Neuronal stem cell (in vitro differentiated cells): Measurements from ENCODE around the gene SAMD11.
"Not testable (repeated sequence)": the region's sequence is repeated elsewhere in the genome, so short reads cannot be mapped to it uniquely, and the experiment has no call there.

Source experiments
- DNase-seq: peaks from one replicate; pipeline ENCODE4 v3.0.0-alpha.2; 2013; ENCODE audit warnings: low spot score
- H2AFZ ChIP-seq: one replicate; pipeline ENCODE4 v1.6.1; 2013; ENCODE audit warnings: mild to moderate bottlenecking, low read length, inconsistent platforms
- H2AK5ac ChIP-seq: 2 replicates; pipeline ENCODE4 v1.6.1; 2013; ENCODE audit warnings: low read depth, mild to moderate bottlenecking, inconsistent platforms, low read length, moderate library complexity, mixed read lengths
- H2BK120ac ChIP-seq: 2 replicates; pipeline ENCODE4 v1.6.1; 2013; ENCODE audit warnings: low read depth, mild to moderate bottlenecking, inconsistent platforms, low read length, moderate library complexity, mixed read lengths
- H2BK12ac ChIP-seq: one replicate; pipeline ENCODE4 v1.6.1; 2013; ENCODE audit warnings: low read length, inconsistent platforms
- H2BK15ac ChIP-seq: 2 replicates; pipeline ENCODE4 v1.6.1; 2013; ENCODE audit warnings: mild to moderate bottlenecking, low read length, inconsistent platforms, mixed read lengths
- H2BK5ac ChIP-seq: one replicate; pipeline ENCODE4 v1.6.1; 2013; ENCODE audit warnings: inconsistent platforms, mild to moderate bottlenecking, low read length, moderate library complexity
- H3K14ac ChIP-seq: one replicate; pipeline ENCODE4 v1.6.1; 2013; ENCODE audit warnings: low read length, inconsistent platforms
- H3K18ac ChIP-seq: 2 replicates; pipeline ENCODE4 v1.6.1; 2013; ENCODE audit warnings: low read length, inconsistent platforms
- H3K23ac ChIP-seq: 2 replicates; pipeline ENCODE4 v1.6.1; 2013; ENCODE audit warnings: low read depth, mild to moderate bottlenecking, mixed read lengths, low read length, inconsistent platforms; ENCODE audit not compliant: poor library complexity
- H3K27ac ChIP-seq: replicated peaks from 3 replicates; pipeline ENCODE4 v1.5.1; 2013; ENCODE audit warnings: low read length, inconsistent platforms
- H3K27me3 ChIP-seq, 3 experiments: 2 replicates each; pipeline ENCODE4 v1.6.1; 2013; ENCODE audit warnings: low read length in 3 of 3, mild to moderate bottlenecking in 2 of 3, inconsistent platforms in 1 of 3, low read depth in 1 of 3, mixed read lengths in 1 of 3, moderate library complexity in 1 of 3; ENCODE audit not compliant: control insufficient read depth in 3 of 3, insufficient read depth in 3 of 3
- H3K36me3 ChIP-seq, 2 donors: replicated peaks in 1 of 2; 2 replicates each; pipeline ENCODE4 v1.6.1; 2013; ENCODE audit warnings: low read length in 2 of 2; ENCODE audit not compliant: control insufficient read depth in 2 of 2, insufficient read depth in 2 of 2
- H3K4ac ChIP-seq: 2 replicates; pipeline ENCODE4 v1.6.1; 2013; ENCODE audit warnings: inconsistent platforms, mild to moderate bottlenecking, low read length, moderate library complexity
- H3K4me1 ChIP-seq, 2 donors: 1 replicate in 1 of 2; 2 replicates in 1 of 2; pipeline ENCODE4 v1.6.1; 2013; ENCODE audit warnings: low read length in 2 of 2, low read depth in 1 of 2; ENCODE audit not compliant: control insufficient read depth in 2 of 2, insufficient read depth in 1 of 2
- H3K4me2 ChIP-seq: one replicate; pipeline ENCODE4 v1.6.1; 2013; ENCODE audit warnings: mild to moderate bottlenecking, low read length, inconsistent platforms; ENCODE audit not compliant: insufficient read depth, poor library complexity, severe bottlenecking
- H3K4me3 ChIP-seq, 2 donors: 2 replicates each; pipeline ENCODE4 v1.5.1; 2013; ENCODE audit warnings: low read length in 2 of 2, mild to moderate bottlenecking in 2 of 2, inconsistent platforms in 1 of 2, moderate library complexity in 1 of 2
- H3K79me1 ChIP-seq: one replicate; pipeline ENCODE4 v1.6.1; 2013; ENCODE audit warnings: low read depth, mild to moderate bottlenecking, inconsistent platforms, low read length, moderate library complexity
- H3K9ac ChIP-seq: one replicate; pipeline ENCODE4 v1.6.1; 2013; ENCODE audit warnings: mild to moderate bottlenecking, low read depth, low read length, inconsistent platforms; ENCODE audit not compliant: poor library complexity
- H3K9me3 ChIP-seq, 2 donors: replicated peaks in 1 of 2; 2 replicates each; pipeline versions ENCODE3 to v1.6.1; 2013; ENCODE audit warnings: low read length in 2 of 2, mild to moderate bottlenecking in 2 of 2, inconsistent platforms in 1 of 2, low read depth in 1 of 2, mixed read lengths in 1 of 2, moderate library complexity in 1 of 2; ENCODE audit not compliant: control insufficient read depth in 2 of 2, insufficient read depth in 1 of 2
- H4K8ac ChIP-seq: one replicate; pipeline ENCODE4 v1.6.1; 2013; ENCODE audit warnings: low read depth, mild to moderate bottlenecking, inconsistent platforms, low read length, moderate library complexity
- H4K91ac ChIP-seq: one replicate; pipeline ENCODE4 v1.6.1; 2013; ENCODE audit warnings: low read length, low read depth, mild to moderate bottlenecking, inconsistent platforms; ENCODE audit not compliant: poor library complexity
- WGBS, 2 donors: extraction: QIAGEN DNeasy Blood & Tissue Kit; methylation state at CpG; one replicate each; pipeline ENCODE4 v1.1.7; 2013; ENCODE audit warnings: missing lambda C conversion rate in 2 of 2, mixed read lengths in 1 of 2; ENCODE audit not compliant: insufficient read length in 2 of 2, insufficient replicate concordance in 1 of 2; ENCODE audit errors: extremely low coverage in 2 of 2; 5-methylcytosine and 5-hydroxymethylcytosine counted together

SAMD11 gene

DNA sequence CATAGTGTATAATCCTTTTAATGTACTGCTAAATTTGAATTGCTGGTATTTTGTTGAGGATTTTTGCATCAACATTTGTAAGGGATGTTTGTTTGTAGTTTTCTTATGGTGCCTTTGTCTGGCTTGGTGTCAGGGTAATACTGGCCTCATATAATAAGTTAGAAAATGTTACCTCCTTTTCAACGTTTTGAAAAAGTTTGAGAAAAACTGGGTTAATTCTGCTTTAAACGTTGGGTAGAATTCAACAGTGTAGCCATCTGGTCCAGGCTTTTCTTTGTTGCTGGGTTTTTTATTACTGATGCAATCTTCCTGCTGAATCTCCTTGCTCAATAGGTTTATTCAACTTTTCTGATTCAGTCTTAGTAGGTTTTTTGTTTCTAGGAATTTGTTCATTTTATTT lies 43.2 kb upstream of the SAMD11 start:
- H3K27ac ChIP-seq, H3K79me1 ChIP-seq, H3K23ac ChIP-seq, H3K18ac ChIP-seq, H2AK5ac ChIP-seq, H3K36me3 ChIP-seq, H2BK5ac ChIP-seq, H3K4ac ChIP-seq, H3K4me1 ChIP-seq, H3K4me3 ChIP-seq, DNase-seq, H3K14ac ChIP-seq, H2BK12ac ChIP-seq, H2BK15ac ChIP-seq, H3K9ac ChIP-seq, H4K91ac ChIP-seq, H3K4me2 ChIP-seq, H4K8ac ChIP-seq, H2AFZ ChIP-seq, H3K9me3 ChIP-seq, H2BK120ac ChIP-seq: not testable (repeated sequence)
- peaks cover 0 to 27% (median 0%) of the 10 kb centered on the region in 3 experiments for H3K27me3 ChIP-seq
- WGBS, 2 donors: no CpG with 5 or more reads among the region's 2 CpGs

GRCh38 chr1:880915-881314 lies 42.8 kb upstream of the SAMD11 start:
- H3K36me3 ChIP-seq, H2AFZ ChIP-seq, H3K9ac ChIP-seq, H3K4me1 ChIP-seq, H3K18ac ChIP-seq, H3K14ac ChIP-seq, H2BK120ac ChIP-seq, H2BK5ac ChIP-seq, H3K9me3 ChIP-seq, H2AK5ac ChIP-seq, H3K79me1 ChIP-seq, H3K4me2 ChIP-seq, H4K91ac ChIP-seq, H3K4me3 ChIP-seq, H3K27ac ChIP-seq, DNase-seq, H2BK15ac ChIP-seq, H4K8ac ChIP-seq, H3K23ac ChIP-seq, H2BK12ac ChIP-seq, H3K4ac ChIP-seq: not testable (repeated sequence)
- WGBS, 2 donors: no CpG with 5 or more reads among the region's 2 CpGs
- peaks cover 0 to 27% (median under 1%) of the 10 kb centered on the region in 3 experiments for H3K27me3 ChIP-seq

DNA sequence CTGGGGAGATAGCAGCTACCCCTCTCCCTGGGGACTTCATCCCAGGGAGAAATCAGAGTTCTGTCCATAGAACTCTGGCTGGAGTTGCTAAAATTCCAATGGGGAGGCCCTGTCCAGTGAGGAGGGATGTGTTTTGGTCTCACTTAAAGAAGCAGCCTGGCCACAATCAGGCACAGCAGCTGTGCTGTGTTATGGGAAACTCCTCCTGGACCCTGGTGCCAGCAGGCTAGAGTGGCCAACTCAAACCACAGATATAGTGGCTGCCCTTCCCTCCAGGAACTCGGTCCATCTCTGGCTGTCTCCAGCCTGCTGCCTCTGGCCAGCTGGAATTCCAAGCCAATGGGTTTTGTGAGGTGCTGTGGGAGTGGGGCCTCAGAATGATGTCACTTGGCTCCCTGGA lies 37.4 kb upstream of the SAMD11 start:
- H3K18ac ChIP-seq: no peak overlapping the region
- no peak overlapping the region for H3K4me2 ChIP-seq
- no peak overlapping the region for H3K4me3 ChIP-seq
- H3K9ac ChIP-seq: no peak overlapping the region
- H4K91ac ChIP-seq: no peak overlapping the region
- H2BK5ac ChIP-seq: no peak overlapping the region
- no peak overlapping the region for H3K14ac ChIP-seq
- no peak overlapping the region for H3K27ac ChIP-seq
- no peaks in the 10 kb centered on the region for H3K9me3 ChIP-seq
- no peak overlapping the region for H2AFZ ChIP-seq
- H4K8ac ChIP-seq: no peak overlapping the region
- H2AK5ac ChIP-seq: no peak overlapping the region
- H2BK15ac ChIP-seq: no peak overlapping the region
- no peaks in the 10 kb centered on the region for H3K79me1 ChIP-seq
- no peaks in the 10 kb centered on the region for H3K4me1 ChIP-seq
- no peak overlapping the region for H2BK12ac ChIP-seq
- no peak overlapping the region for H3K4ac ChIP-seq
- WGBS, 2 donors: no CpG with 5 or more reads among the region's 1 CpG
- H3K27me3 ChIP-seq: peaks cover 0 to 45% (median 7%) of the 10 kb centered on the region in 3 experiments
- H3K36me3 ChIP-seq: no peaks in the 10 kb centered on the region
- DNase-seq: no peak
- H3K23ac ChIP-seq: no peak overlapping the region
- no peak overlapping the region for H2BK120ac ChIP-seq

DNA sequence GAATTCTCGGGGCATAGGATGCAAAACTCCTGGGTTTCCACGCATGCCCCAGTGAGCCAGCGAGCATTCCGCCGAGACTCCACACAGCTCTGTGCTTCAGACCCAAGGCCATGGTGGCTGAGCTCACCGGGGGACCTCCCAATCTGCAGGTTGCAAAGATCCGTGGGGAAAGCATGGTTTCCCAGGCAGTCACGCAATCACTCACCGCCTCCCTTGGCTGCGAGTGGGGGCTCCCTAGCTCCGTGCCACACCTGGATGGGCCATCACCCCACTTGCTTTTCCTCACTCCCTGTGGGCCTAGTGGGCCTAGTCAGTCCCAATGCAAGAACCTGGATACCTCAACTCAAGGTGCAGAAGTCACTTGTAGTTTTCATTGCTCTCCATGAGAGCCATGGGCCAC lies 37.0 kb upstream of the SAMD11 start:
- Histone ChIP-seq H3K27ac (no peak overlapping the region), H2BK15ac (no peak overlapping the region), H2BK12ac (no peak overlapping the region), H3K4me1 (no peaks in the 10 kb centered on the region), H3K4ac (no peak overlapping the region), H2AK5ac (no peak overlapping the region), H3K9ac (no peak overlapping the region), H3K4me3 (no peak overlapping the region), H4K8ac (no peak overlapping the region), H3K23ac (no peak overlapping the region), H3K9me3 (no peaks in the 10 kb centered on the region), H2BK5ac (no peak overlapping the region), H4K91ac (no peak overlapping the region), H3K27me3 (peaks cover 0 to 45% (median 7%) of the 10 kb centered on the region in 3 experiments), H3K79me1 (no peaks in the 10 kb centered on the region), H3K4me2 (no peak overlapping the region), H3K14ac (peak overlapping the region; percentile 89), H3K18ac (no peak overlapping the region), H2AFZ (no peak overlapping the region), H2BK120ac (no peak overlapping the region), H3K36me3 (no peaks in the 10 kb centered on the region)
- DNase-seq: no peak
- WGBS, 2 donors: no CpG with 5 or more reads among the region's 11 CpGs
